Tibial nerve (tissue), 4 donors: Measurements from ENCODE around the gene KIF22. TPM values are rescaled to one million over a fixed set of nuclear protein-coding genes. Genes with fewer than 3 reads are reported as not detected.
"Not testable (repeated sequence)": the region's sequence is repeated elsewhere in the genome, so short reads cannot be mapped to it uniquely, and the experiment has no call there.

Experiments
- DNase-seq, 2 donors: peaks; one replicate each; pipeline ENCODE4 v3.0.0-alpha.2; 2019; ENCODE audit warnings: low spot score in 2 of 2
- H3K27ac ChIP-seq, 4 donors: fragments of 200-600 bp; sonication (generic) in 3 of 4; one replicate each; pipeline ENCODE4 v1.5.1; 2017 to 2019; ENCODE audit warnings: mild to moderate bottlenecking in 1 of 4
- H3K27me3 ChIP-seq, 2 donors: fragments of 200-600 bp; sonication (generic) in 1 of 2; one replicate each; pipeline versions ENCODE4 v1.5.1 to v1.6.0; 2017 to 2019
- H3K36me3 ChIP-seq, 3 donors: fragments of 200-600 bp; sonication (generic); one replicate each; pipeline ENCODE4 v1.5.1; 2018 to 2019
- H3K4me1 ChIP-seq, 4 donors: fragments of 200-600 bp; sonication (generic) in 3 of 4; one replicate each; pipeline ENCODE4 v1.5.1; 2017 to 2019
- H3K4me3 ChIP-seq, 4 donors: fragments of 200-600 bp; sonication (generic) in 3 of 4; one replicate each; pipeline ENCODE4 v1.5.1; 2017 to 2019; ENCODE audit warnings: mild to moderate bottlenecking in 1 of 4, moderate library complexity in 1 of 4
- H3K9me3 ChIP-seq, 4 donors: fragments of 200-600 bp; sonication (generic) in 3 of 4; one replicate each; pipeline ENCODE4 v1.5.1; 2017 to 2019
- CTCF ChIP-seq, 5 experiments: fragments of 200-600 bp in 3 of 5; fragments of 450-650 bp in 2 of 5; sonication (generic) in 3 of 5; IDR thresholded peaks; one replicate each; pipeline ENCODE4 v1.5.1; 2016 to 2019; ENCODE audit warnings: antibody characterized with exemption in 5 of 5, mild to moderate bottlenecking in 3 of 5, moderate library complexity in 2 of 5
- EP300 ChIP-seq, 2 donors: sonication (generic); formaldehyde crosslinking; IDR thresholded peaks; one replicate each; pipeline ENCODE4 v1.6.1; 2017; ENCODE audit warnings: antibody characterized with exemption in 2 of 2, mild to moderate bottlenecking in 1 of 2
- POLR2A ChIP-seq, 2 donors: fragments of 450-650 bp; IDR thresholded peaks; one replicate each; pipeline ENCODE4 v1.6.1; 2017; ENCODE audit warnings: antibody characterized with exemption in 2 of 2, mild to moderate bottlenecking in 2 of 2, moderate library complexity in 2 of 2
- WGBS, 2 donors: methylation state at CpG; one replicate each; pipeline ENCODE4 v1.1.5; 2018; 5-methylcytosine and 5-hydroxymethylcytosine counted together
- total RNA-seq, 4 donors: library from RNA; depleted of rRNA; stranded (reverse); fragments of >200 nt; gene quantifications; one replicate each; pipeline ENCODE4 v1.1.0, GENCODE V29; 2016

Gene KIF22
- total RNA-seq, 4 donors from 2014 or later: 19.9 to 42.8 (median 40.5) TPM

- TF ChIP-seq EP300 (IDR thresholded peaks at IDR 0.05) (no peak), CTCF (IDR thresholded peaks at IDR 0.05) (no peak), POLR2A (IDR thresholded peaks at IDR 0.05) (no peak)
- no peak overlapping the region for H3K4me3 ChIP-seq
- no peaks in the 10 kb centered on the region for H3K36me3 ChIP-seq
- no peaks in the 10 kb centered on the region for H3K9me3 ChIP-seq
- no peaks in the 10 kb centered on the region for H3K27me3 ChIP-seq
- no peak overlapping the region for H3K27ac ChIP-seq
- WGBS, 2 donors: 81 to 90% methylated on average over 2 of the region's 2 CpGs
- no peak for DNase-seq
- no peaks in the 10 kb centered on the region for H3K4me1 ChIP-seq
Measured at GRCh38 chr16:29769507-29769906, 21.0 kb upstream of the KIF22 start.

- no peaks in the 10 kb centered on the region for H3K9me3 ChIP-seq
- no peak for TF ChIP-seq POLR2A (IDR thresholded peaks at IDR 0.05)
- no peak for TF ChIP-seq CTCF (IDR thresholded peaks at IDR 0.05)
- no peak for TF ChIP-seq EP300 (IDR thresholded peaks at IDR 0.05)
- H3K36me3 ChIP-seq: no peaks in the 10 kb centered on the region
- H3K27ac ChIP-seq: no peak overlapping the region
- no peaks in the 10 kb centered on the region for H3K27me3 ChIP-seq
- no peak for DNase-seq
- H3K4me1 ChIP-seq: no peaks in the 10 kb centered on the region
- no peak overlapping the region for H3K4me3 ChIP-seq
- 64 to 67% methylated on average over 7 of the region's 7 CpGs for WGBS, 2 donors
Measured at GRCh38 chr16:29770250-29770929, 20.2 kb upstream of the KIF22 start.

GRCh38 chr16:29772330-29772729 lies 18.2 kb upstream of the KIF22 start:
- H3K27ac ChIP-seq, H3K27me3 ChIP-seq, H3K9me3 ChIP-seq, H3K4me3 ChIP-seq, H3K4me1 ChIP-seq, DNase-seq, H3K36me3 ChIP-seq: not testable (repeated sequence)
- WGBS, 2 donors: 83 to 86% methylated on average over 7 of the region's 7 CpGs

- TF ChIP-seq EP300 (IDR thresholded peaks at IDR 0.05): no peak
- no peak for TF ChIP-seq POLR2A (IDR thresholded peaks at IDR 0.05)
- TF ChIP-seq CTCF (IDR thresholded peaks at IDR 0.05): no peak
- DNase-seq: no peak
- 85 to 89% methylated on average over 5 of the region's 5 CpGs for WGBS, 2 donors
- Histone ChIP-seq H3K27ac (no peak overlapping the region), H3K4me1 (no peaks in the 10 kb centered on the region), H3K27me3 (peaks cover 0 to 2% of the 10 kb centered on the region in 2 donors), H3K36me3 (no peaks in the 10 kb centered on the region), H3K4me3 (no peak overlapping the region), H3K9me3 (no peaks in the 10 kb centered on the region)
Measured at GRCh38 chr16:29774730-29775129, 15.8 kb upstream of the KIF22 start.

GRCh38 chr16:29775742-29776408 lies 14.7 kb upstream of the KIF22 start:
- no peak for TF ChIP-seq POLR2A (IDR thresholded peaks at IDR 0.05)
- TF ChIP-seq EP300 (IDR thresholded peaks at IDR 0.05): no peak
- no peak for TF ChIP-seq CTCF (IDR thresholded peaks at IDR 0.05)
- Histone ChIP-seq H3K27ac (no peak overlapping the region), H3K36me3 (no peaks in the 10 kb centered on the region), H3K4me1 (no peaks in the 10 kb centered on the region), H3K4me3 (no peak overlapping the region), H3K27me3 (peaks cover 0 to 7% of the 10 kb centered on the region in 2 donors), H3K9me3 (no peaks in the 10 kb centered on the region)
- 68 to 72% methylated on average over 4 of the region's 4 CpGs for WGBS, 2 donors
- DNase-seq: no peak
